Astrocyte (in vitro differentiated cells and primary cell): ENCODE results near the gene C1QTNF1. TPM values are rescaled to one million over a fixed set of nuclear protein-coding genes. Genes with fewer than 3 reads are reported as not detected.
A peak's percentile ranks its signal among the peaks of the same experiment; 100 is the strongest.

ENCODE experiments used
- DNase-seq: peaks from one replicate; pipeline ENCODE4 v3.0.0-alpha.2; 2010; ENCODE audit warnings: low read depth
- FAIRE-seq: peaks from 2 replicates; lab custom pipeline; 2011; peaks lifted over from hg19 to GRCh38; lab: Jason Lieb, UNC
- H2AFZ ChIP-seq: 2 replicates; pipeline ENCODE4 v1.6.0; 2012; ENCODE audit warnings: low read depth, low read length, inconsistent platforms
- H3K27ac ChIP-seq: 2 replicates; pipeline ENCODE4 v1.5.1; 2011; ENCODE audit warnings: low read depth, low read length, inconsistent platforms
- H3K27me3 ChIP-seq: 2 replicates; pipeline ENCODE4 v1.6.0; 2011; ENCODE audit warnings: low read length, inconsistent platforms; ENCODE audit not compliant: insufficient read depth
- H3K36me3 ChIP-seq: 2 replicates; pipeline ENCODE4 v1.5.1; 2011; ENCODE audit warnings: low read length, inconsistent platforms; ENCODE audit not compliant: insufficient read depth
- H3K4me1 ChIP-seq: 2 replicates; pipeline ENCODE4 v1.5.1; 2011; ENCODE audit warnings: low read length, inconsistent platforms; ENCODE audit not compliant: insufficient read depth
- H3K4me2 ChIP-seq: 2 replicates; pipeline ENCODE4 v1.6.0; 2012; ENCODE audit warnings: low read length, inconsistent platforms
- H3K4me3 ChIP-seq: 2 replicates; pipeline ENCODE4 v1.5.1; 2011; ENCODE audit warnings: low read depth, mild to moderate bottlenecking, low read length, inconsistent platforms; ENCODE audit not compliant: insufficient read depth
- H3K79me2 ChIP-seq: 2 replicates; pipeline ENCODE4 v1.6.0; 2012; ENCODE audit warnings: mild to moderate bottlenecking, low read length, inconsistent platforms; ENCODE audit not compliant: insufficient read depth
- H3K9ac ChIP-seq: 2 replicates; pipeline ENCODE4 v1.6.0; 2012; ENCODE audit warnings: mild to moderate bottlenecking, low read length, inconsistent platforms
- H3K9me3 ChIP-seq: 2 replicates; pipeline ENCODE4 v1.5.1; 2012; ENCODE audit warnings: low read depth, mild to moderate bottlenecking, low read length, inconsistent platforms; ENCODE audit not compliant: insufficient read depth
- H4K20me1 ChIP-seq: 2 replicates; pipeline ENCODE4 v1.6.0; 2012; ENCODE audit warnings: low read length, inconsistent platforms; ENCODE audit not compliant: insufficient read depth
- H3K27ac Mint-ChIP-seq: one replicate; pipeline ENCODE4 v1.8.0; 2021; ENCODE audit warnings: mild to moderate bottlenecking, mixed read lengths; ENCODE audit not compliant: unreplicated experiment
- H3K27me3 Mint-ChIP-seq: one replicate; pipeline ENCODE4 v1.8.0; 2021; ENCODE audit warnings: low read depth, mixed read lengths; ENCODE audit not compliant: unreplicated experiment
- H3K36me3 Mint-ChIP-seq: one replicate; pipeline ENCODE4 v1.8.0; 2021; ENCODE audit warnings: low read depth, mixed read lengths; ENCODE audit not compliant: unreplicated experiment
- H3K4me1 Mint-ChIP-seq: one replicate; pipeline ENCODE4 v1.8.0; 2021; ENCODE audit warnings: low read depth, mixed read lengths; ENCODE audit not compliant: unreplicated experiment
- H3K4me3 Mint-ChIP-seq: one replicate; pipeline ENCODE4 v1.8.0; 2021; ENCODE audit warnings: mild to moderate bottlenecking, moderate library complexity, mixed read lengths; ENCODE audit not compliant: unreplicated experiment
- H3K9me3 Mint-ChIP-seq: one replicate; pipeline ENCODE4 v1.8.0; 2021; ENCODE audit warnings: mild to moderate bottlenecking, mixed read lengths; ENCODE audit not compliant: unreplicated experiment
- EZH2 ChIP-seq: IDR thresholded peaks from 2 replicates; pipeline ENCODE4 v1.6.1; 2012; ENCODE audit warnings: mild to moderate bottlenecking, low read length, inconsistent platforms; ENCODE audit not compliant: insufficient read depth
- total RNA-seq: library from RNA; stranded (reverse); gene quantifications from 2 replicates; pipeline ENCODE4 v1.2.1, GENCODE V29; 2021
- TF ChIP-seq, protein P1 (sequence below): IDR thresholded peaks from 2 replicates; pipeline ENCODE4 v1.5.1; 2011; ENCODE audit warnings: low read depth, mild to moderate bottlenecking, inconsistent platforms, low read length, moderate library complexity; ENCODE audit not compliant: insufficient read depth

Gene C1QTNF1
- total RNA-seq, 1 donor from 2014 or later: 2.2 TPM

DNA sequence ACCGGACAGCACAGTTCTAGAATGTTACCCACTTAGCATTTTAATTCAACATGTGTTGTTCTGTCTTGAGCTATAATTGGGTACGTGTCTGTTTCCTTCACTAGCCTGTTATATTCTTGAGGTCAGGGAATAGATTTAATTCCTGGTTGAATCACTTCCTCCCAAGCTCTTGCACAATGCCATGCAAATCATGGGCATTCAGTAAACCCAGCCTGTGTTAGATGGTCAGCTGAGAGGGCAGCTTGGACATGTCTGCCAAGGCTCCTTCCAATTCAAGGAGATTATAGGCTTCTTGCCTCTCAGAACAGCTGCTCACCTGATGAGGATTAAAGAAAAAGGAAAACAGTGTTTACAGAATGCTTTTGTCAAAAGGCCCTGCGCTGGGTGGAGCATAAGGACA lies 12.6 kb downstream of the C1QTNF1 start:
- H3K9me3 Mint-ChIP-seq: peaks cover 2% of the 10 kb centered on the region
- no peak overlapping the region for H3K4me2 ChIP-seq
- peak; percentile 41 for FAIRE-seq

DNA sequence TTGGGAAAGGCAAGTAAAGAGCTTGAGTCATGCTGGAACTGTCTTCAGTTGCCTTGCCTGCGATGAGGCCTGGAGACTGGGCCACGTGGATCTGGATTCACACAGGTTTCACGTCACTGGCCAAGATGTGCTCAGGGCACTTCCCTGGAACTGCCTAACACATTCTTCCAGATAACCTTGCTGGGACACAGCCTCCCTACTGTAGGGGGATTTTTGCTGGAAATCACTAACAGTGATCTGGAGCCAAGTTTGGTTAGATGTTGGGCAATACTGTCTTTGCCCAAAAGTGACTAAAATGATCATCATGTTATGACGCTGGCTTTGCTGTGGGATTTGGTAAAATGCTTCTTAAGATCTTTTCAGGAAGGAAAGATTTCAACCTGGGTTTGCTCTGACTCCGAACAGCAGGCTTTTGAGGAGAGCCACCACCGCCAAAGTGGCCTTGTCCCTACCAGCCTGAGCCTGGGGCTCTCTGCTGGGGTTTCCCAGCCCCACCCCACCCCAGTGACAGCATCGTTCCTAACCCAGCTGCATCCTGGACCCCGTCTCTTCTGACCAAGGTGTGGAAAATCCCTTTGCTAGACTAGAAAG lies 14.7 kb downstream of the C1QTNF1 start:
- Histone ChIP-seq H3K9me3 (no peaks in the 10 kb centered on the region), H3K36me3 (no peaks in the 10 kb centered on the region), H4K20me1 (peaks cover 8% of the 10 kb centered on the region), H3K9ac (no peak overlapping the region), H3K79me2 (no peaks in the 10 kb centered on the region), H3K4me1 (peaks cover 11% of the 10 kb centered on the region), H2AFZ (no peak overlapping the region), H3K27me3 (peaks cover 1% of the 10 kb centered on the region), H3K4me3 (no peak overlapping the region), H3K27ac (peak overlapping the region; percentile 48), H3K4me2 (no peak overlapping the region)
- TF ChIP-seq, protein P1, sequence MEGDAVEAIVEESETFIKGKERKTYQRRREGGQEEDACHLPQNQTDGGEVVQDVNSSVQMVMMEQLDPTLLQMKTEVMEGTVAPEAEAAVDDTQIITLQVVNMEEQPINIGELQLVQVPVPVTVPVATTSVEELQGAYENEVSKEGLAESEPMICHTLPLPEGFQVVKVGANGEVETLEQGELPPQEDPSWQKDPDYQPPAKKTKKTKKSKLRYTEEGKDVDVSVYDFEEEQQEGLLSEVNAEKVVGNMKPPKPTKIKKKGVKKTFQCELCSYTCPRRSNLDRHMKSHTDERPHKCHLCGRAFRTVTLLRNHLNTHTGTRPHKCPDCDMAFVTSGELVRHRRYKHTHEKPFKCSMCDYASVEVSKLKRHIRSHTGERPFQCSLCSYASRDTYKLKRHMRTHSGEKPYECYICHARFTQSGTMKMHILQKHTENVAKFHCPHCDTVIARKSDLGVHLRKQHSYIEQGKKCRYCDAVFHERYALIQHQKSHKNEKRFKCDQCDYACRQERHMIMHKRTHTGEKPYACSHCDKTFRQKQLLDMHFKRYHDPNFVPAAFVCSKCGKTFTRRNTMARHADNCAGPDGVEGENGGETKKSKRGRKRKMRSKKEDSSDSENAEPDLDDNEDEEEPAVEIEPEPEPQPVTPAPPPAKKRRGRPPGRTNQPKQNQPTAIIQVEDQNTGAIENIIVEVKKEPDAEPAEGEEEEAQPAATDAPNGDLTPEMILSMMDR: no peak
- TF ChIP-seq EZH2: no peak
- Mint-ChIP-seq H3K27me3 (peaks cover 13% of the 10 kb centered on the region), H3K4me1 (no peaks in the 10 kb centered on the region), H3K9me3 (peaks cover 2% of the 10 kb centered on the region), H3K4me3 (no peak overlapping the region), H3K27ac (no peak overlapping the region), H3K36me3 (no peaks in the 10 kb centered on the region)
- DNase-seq (peak; percentile 89), FAIRE-seq (peak; percentile 72)

More for the DNA sequence above, 12.6 kb downstream of the C1QTNF1 start:
- no peaks in the 10 kb centered on the region for H3K36me3 ChIP-seq
- H3K27me3 ChIP-seq: peaks cover 5% of the 10 kb centered on the region
- H3K79me2 ChIP-seq: no peaks in the 10 kb centered on the region
- H3K27ac ChIP-seq: no peak overlapping the region
- H3K27ac Mint-ChIP-seq: no peak overlapping the region
- no peaks in the 10 kb centered on the region for H3K9me3 ChIP-seq
- DNase-seq: peak; percentile 84
- no peaks in the 10 kb centered on the region for H4K20me1 ChIP-seq
- H3K4me1 ChIP-seq: peaks cover 11% of the 10 kb centered on the region
- H3K27me3 Mint-ChIP-seq: peaks cover 18% of the 10 kb centered on the region
- TF ChIP-seq, protein P1: no peak
- no peak for TF ChIP-seq EZH2
- H3K9ac ChIP-seq: no peak overlapping the region
- no peak overlapping the region for H3K4me3 Mint-ChIP-seq
- no peaks in the 10 kb centered on the region for H3K36me3 Mint-ChIP-seq
- no peaks in the 10 kb centered on the region for H3K4me1 Mint-ChIP-seq
- no peak overlapping the region for H3K4me3 ChIP-seq
- no peak overlapping the region for H2AFZ ChIP-seq

DNA sequence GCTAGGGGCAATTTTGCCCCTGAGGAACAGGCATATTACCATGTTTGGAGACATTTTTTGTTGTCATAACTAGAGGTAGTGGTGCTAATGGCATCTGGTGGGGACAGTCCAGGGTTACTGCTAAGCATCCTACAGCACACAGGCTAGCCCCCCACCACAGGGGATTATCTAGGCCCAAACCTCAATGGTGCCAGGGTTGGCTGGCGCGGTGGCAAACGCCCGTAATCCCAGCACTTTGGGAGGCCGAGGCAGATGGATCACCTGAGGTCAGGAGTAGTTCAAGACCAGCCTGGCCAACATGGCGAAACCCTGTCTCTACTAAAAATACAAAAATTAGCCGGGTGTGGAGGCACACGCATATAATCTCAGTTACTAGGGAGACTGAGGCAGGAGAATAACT lies 15.2 kb downstream of the C1QTNF1 start:
- Histone ChIP-seq H3K4me1 (peaks cover 11% of the 10 kb centered on the region), H3K9me3 (no peaks in the 10 kb centered on the region), H2AFZ (no peak overlapping the region), H4K20me1 (peaks cover 8% of the 10 kb centered on the region), H3K27me3 (no peaks in the 10 kb centered on the region), H3K9ac (no peak overlapping the region), H3K27ac (no peak overlapping the region), H3K36me3 (no peaks in the 10 kb centered on the region), H3K79me2 (no peaks in the 10 kb centered on the region), H3K4me3 (no peak overlapping the region), H3K4me2 (no peak overlapping the region)
- no peak overlapping the region for H3K4me3 Mint-ChIP-seq
- H3K4me1 Mint-ChIP-seq: no peaks in the 10 kb centered on the region
- TF ChIP-seq, protein P1: no peak
- no peak for TF ChIP-seq EZH2
- no peaks in the 10 kb centered on the region for H3K36me3 Mint-ChIP-seq
- H3K27ac Mint-ChIP-seq: no peak overlapping the region
- H3K27me3 Mint-ChIP-seq: peaks cover 15% of the 10 kb centered on the region
- H3K9me3 Mint-ChIP-seq: peaks cover 2% of the 10 kb centered on the region
- DNase-seq (no peak), FAIRE-seq (no peak)
